ENCODE data around the gene CMTM7.

GRCh38 chr3:32373276-32373675, 18.4 kb upstream of the CMTM7 start:
- TF ChIP-seq EZH2phosphoT487 (IDR thresholded peaks at IDR 0.05; ENCODE audit: unreplicated experiment) (no peak), REST (IDR thresholded peaks at IDR 0.05; ENCODE audit: unreplicated experiment) (no peak), ETS1 (IDR thresholded peaks at IDR 0.05) (no peak), POLR2AphosphoS5 (IDR thresholded peaks at IDR 0.05; ENCODE audit: low read depth) (no peak), CREB1 (CRISPR knock-in tag; IDR thresholded peaks at IDR 0.05; ENCODE audit: low read depth) (no peak), JUNB (IDR thresholded peaks at IDR 0.05; ENCODE audit: unreplicated experiment) (no peak), STAT1 (IDR thresholded peaks at IDR 0.05; ENCODE audit: unreplicated experiment) (no peak), EZH2 (IDR thresholded peaks at IDR 0.05; ENCODE audit: low read depth, unreplicated experiment) (no peak), ZNF331 (CRISPR knock-in tag; IDR thresholded peaks at IDR 0.05; ENCODE audit: low read depth) (no peak), ZNF114 (CRISPR knock-in tag; IDR thresholded peaks at IDR 0.05) (no peak), NANOG (IDR thresholded peaks at IDR 0.05; ENCODE audit: borderline replicate concordance) (no peak)
- TF ChIP-seq, protein P1, sequence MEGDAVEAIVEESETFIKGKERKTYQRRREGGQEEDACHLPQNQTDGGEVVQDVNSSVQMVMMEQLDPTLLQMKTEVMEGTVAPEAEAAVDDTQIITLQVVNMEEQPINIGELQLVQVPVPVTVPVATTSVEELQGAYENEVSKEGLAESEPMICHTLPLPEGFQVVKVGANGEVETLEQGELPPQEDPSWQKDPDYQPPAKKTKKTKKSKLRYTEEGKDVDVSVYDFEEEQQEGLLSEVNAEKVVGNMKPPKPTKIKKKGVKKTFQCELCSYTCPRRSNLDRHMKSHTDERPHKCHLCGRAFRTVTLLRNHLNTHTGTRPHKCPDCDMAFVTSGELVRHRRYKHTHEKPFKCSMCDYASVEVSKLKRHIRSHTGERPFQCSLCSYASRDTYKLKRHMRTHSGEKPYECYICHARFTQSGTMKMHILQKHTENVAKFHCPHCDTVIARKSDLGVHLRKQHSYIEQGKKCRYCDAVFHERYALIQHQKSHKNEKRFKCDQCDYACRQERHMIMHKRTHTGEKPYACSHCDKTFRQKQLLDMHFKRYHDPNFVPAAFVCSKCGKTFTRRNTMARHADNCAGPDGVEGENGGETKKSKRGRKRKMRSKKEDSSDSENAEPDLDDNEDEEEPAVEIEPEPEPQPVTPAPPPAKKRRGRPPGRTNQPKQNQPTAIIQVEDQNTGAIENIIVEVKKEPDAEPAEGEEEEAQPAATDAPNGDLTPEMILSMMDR (conservative IDR thresholded peaks at IDR 0.05; ENCODE audit: low read depth in 2 of 2): no peak
- TF ChIP-seq, protein P2, sequence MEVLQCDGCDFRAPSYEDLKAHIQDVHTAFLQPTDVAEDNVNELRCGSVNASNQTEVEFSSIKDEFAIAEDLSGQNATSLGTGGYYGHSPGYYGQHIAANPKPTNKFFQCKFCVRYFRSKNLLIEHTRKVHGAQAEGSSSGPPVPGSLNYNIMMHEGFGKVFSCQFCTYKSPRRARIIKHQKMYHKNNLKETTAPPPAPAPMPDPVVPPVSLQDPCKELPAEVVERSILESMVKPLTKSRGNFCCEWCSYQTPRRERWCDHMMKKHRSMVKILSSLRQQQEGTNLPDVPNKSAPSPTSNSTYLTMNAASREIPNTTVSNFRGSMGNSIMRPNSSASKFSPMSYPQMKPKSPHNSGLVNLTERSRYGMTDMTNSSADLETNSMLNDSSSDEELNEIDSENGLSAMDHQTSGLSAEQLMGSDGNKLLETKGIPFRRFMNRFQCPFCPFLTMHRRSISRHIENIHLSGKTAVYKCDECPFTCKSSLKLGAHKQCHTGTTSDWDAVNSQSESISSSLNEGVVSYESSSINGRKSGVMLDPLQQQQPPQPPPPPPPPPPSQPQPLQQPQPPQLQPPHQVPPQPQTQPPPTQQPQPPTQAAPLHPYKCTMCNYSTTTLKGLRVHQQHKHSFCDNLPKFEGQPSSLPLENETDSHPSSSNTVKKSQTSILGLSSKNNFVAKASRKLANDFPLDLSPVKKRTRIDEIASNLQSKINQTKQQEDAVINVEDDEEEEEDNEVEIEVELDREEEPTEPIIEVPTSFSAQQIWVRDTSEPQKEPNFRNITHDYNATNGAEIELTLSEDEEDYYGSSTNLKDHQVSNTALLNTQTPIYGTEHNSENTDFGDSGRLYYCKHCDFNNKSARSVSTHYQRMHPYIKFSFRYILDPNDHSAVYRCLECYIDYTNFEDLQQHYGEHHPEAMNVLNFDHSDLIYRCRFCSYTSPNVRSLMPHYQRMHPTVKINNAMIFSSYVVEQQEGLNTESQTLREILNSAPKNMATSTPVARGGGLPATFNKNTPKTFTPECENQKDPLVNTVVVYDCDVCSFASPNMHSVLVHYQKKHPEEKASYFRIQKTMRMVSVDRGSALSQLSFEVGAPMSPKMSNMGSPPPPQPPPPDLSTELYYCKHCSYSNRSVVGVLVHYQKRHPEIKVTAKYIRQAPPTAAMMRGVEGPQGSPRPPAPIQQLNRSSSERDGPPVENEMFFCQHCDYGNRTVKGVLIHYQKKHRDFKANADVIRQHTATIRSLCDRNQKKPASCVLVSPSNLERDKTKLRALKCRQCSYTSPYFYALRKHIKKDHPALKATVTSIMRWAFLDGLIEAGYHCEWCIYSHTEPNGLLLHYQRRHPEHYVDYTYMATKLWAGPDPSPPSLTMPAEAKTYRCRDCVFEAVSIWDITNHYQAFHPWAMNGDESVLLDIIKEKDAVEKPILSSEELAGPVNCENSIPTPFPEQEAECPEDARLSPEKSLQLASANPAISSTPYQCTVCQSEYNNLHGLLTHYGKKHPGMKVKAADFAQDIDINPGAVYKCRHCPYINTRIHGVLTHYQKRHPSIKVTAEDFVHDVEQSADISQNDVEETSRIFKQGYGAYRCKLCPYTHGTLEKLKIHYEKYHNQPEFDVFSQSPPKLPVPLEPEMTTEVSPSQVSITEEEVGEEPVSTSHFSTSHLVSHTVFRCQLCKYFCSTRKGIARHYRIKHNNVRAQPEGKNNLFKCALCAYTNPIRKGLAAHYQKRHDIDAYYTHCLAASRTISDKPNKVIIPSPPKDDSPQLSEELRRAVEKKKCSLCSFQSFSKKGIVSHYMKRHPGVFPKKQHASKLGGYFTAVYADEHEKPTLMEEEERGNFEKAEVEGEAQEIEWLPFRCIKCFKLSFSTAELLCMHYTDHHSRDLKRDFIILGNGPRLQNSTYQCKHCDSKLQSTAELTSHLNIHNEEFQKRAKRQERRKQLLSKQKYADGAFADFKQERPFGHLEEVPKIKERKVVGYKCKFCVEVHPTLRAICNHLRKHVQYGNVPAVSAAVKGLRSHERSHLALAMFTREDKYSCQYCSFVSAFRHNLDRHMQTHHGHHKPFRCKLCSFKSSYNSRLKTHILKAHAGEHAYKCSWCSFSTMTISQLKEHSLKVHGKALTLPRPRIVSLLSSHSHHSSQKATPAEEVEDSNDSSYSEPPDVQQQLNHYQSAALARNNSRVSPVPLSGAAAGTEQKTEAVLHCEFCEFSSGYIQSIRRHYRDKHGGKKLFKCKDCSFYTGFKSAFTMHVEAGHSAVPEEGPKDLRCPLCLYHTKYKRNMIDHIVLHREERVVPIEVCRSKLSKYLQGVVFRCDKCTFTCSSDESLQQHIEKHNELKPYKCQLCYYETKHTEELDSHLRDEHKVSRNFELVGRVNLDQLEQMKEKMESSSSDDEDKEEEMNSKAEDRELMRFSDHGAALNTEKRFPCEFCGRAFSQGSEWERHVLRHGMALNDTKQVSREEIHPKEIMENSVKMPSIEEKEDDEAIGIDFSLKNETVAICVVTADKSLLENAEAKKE (CRISPR knock-in tag; IDR thresholded peaks at IDR 0.05): no peak
